Subcutaneous preadipocyte (primary cell): ENCODE data around the gene RUFY1. TPM values are rescaled to one million over a fixed set of nuclear protein-coding genes. Genes with fewer than 3 reads are reported as not detected.

Experiments used
- small RNA-seq: library from RNA; depleted of rRNA; stranded (forward); fragments of <200 nt; gene quantifications from one replicate; pipeline ENCODE3, GENCODE V24; 2012
- total RNA-seq: library from RNA; depleted of rRNA; stranded (reverse); fragments of >200 nt; gene quantifications from 2 replicates; pipeline ENCODE4 v1.2.3, GENCODE V29; 2012

The RUFY1 gene, protein sequence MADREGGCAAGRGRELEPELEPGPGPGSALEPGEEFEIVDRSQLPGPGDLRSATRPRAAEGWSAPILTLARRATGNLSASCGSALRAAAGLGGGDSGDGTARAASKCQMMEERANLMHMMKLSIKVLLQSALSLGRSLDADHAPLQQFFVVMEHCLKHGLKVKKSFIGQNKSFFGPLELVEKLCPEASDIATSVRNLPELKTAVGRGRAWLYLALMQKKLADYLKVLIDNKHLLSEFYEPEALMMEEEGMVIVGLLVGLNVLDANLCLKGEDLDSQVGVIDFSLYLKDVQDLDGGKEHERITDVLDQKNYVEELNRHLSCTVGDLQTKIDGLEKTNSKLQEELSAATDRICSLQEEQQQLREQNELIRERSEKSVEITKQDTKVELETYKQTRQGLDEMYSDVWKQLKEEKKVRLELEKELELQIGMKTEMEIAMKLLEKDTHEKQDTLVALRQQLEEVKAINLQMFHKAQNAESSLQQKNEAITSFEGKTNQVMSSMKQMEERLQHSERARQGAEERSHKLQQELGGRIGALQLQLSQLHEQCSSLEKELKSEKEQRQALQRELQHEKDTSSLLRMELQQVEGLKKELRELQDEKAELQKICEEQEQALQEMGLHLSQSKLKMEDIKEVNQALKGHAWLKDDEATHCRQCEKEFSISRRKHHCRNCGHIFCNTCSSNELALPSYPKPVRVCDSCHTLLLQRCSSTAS
- total RNA-seq, result 36.2 and 39.3 TPM in 2 replicates

DNA sequence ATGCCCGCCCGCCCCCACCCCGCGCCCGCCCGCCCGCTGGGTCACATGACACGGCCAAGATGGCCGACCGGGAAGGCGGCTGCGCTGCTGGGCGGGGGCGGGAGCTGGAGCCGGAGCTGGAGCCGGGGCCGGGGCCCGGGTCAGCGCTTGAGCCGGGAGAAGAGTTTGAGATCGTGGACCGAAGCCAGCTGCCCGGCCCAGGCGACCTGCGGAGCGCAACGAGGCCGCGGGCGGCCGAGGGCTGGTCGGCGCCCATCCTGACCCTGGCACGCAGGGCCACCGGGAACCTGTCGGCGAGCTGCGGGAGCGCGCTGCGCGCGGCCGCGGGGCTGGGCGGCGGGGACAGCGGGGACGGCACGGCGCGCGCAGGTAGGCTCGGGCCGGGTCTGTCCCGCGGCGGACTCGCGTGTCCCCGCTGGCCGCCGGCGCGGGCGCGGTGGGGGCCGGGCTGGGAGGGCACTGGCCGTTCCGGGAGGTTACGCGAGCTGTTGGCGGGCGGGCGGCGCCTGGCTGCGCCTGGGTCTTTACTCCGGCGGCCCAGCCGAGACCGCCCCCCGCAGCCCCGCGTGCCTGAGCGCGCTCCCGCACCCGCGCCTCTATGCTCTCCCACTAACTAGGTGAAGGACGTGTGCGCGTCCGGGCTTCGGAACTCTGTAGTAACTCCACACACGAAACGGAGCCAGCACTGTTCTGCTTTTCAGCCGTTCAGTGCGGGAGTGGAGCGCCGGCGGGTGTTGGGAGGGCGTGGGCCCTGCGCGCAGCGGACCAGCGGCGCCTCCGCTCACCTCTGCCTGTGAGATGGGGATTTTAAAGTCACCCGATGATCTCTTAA is at the start of gene RUFY1:
RUFY1 (plus strand) TSS at position 44 of the 832 bp plus-strand sequence; CDS start at position 60, 16 bp downstream.

GRCh38 chr5:179623003-179623905 is 72.9 kb downstream of the RUFY1 start, which contains the start of gene HNRNPH1:
HNRNPH1 (minus strand) TSS chr5:179623671; CDS start chr5:179623133, 538 bp downstream.

Small RNAs within 50 kb of the gene (small RNA-seq; reads per million reads assigned to genes)
- gene AC136628.3 (not detected), gene RF00017 (not detected)

Other genes with a start within 250 kb of the RUFY1 start
- gene ADAMTS2, start 205.1 kb upstream of the RUFY1 start, total RNA-seq, result 37.9 and 39.7 TPM in 2 replicates
- gene HNRNPH1, start 73.1 kb downstream of the RUFY1 start, total RNA-seq, result 288 and 483 TPM in 2 replicates
- gene CBY3, start 130.5 kb downstream of the RUFY1 start, total RNA-seq, result not detected in 2 replicates
- gene CANX, start 148.4 kb downstream of the RUFY1 start, total RNA-seq, result 600 and 709 TPM in 2 replicates
- gene MAML1, start 182.3 kb downstream of the RUFY1 start, total RNA-seq, result 7.0 and 14.7 TPM in 2 replicates
- not detected in 2 replicates for gene LTC4S, start 243.4 kb downstream of the RUFY1 start, total RNA-seq